ENCODE data around the gene FAM120A. TPM values are rescaled to one million over a fixed set of nuclear protein-coding genes. Genes with fewer than 3 reads are reported as not detected.

FAM120A gene
- total RNA-seq, 1 experiment from 2014 or later = 53.3 TPM

DNA sequence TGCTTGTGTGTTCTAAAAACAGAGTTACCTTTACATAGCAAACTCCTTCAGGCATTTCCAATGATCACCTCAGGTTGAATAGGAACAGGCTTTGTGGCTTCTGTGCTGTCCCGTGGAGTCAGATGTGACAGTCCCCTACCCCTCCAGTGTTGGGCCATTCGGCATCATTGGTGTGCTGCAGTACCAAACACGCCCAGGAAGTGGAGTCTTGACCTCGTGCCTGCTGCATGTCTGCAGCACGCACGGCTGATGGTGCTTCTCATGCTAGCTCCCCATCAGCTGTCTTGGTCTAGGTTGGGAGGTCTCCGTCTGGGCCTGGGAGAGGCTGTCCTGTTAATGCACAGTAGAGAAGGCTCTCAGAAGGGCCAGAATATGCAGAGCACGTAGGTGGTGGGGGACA is 82.4 kb downstream of the FAM120A start:
- ChIA-PET CTCF (interaction anchor here (0.7 to 1.5 kb wide), 5 partner anchors 11 to 80 kb away, joined by 3 to 5 read pairs (median 3); partner anchors contain the start of gene FAM120AOS), POLR2A (interaction anchor here (0.6 kb wide), 1 partner anchor 50 kb away, joined by 3 read pairs; no protein-coding TSS in a partner anchor)
- DNase-seq (ENCODE audit: low spot score) (peak; percentile 32), ATAC-seq (peak; percentile 82)
- peaks cover 48% of the 10 kb centered on the region for H3K36me3 Mint-ChIP-seq
- H3K27ac Mint-ChIP-seq = no peak overlapping the region
- H3K27me3 Mint-ChIP-seq (ENCODE audit: low read depth) = no peaks in the 10 kb centered on the region
- H3K9me3 Mint-ChIP-seq = no peaks in the 10 kb centered on the region
- no peak for TF ChIP-seq GRHL2 (CRISPR knock-in tag; IDR thresholded peaks at IDR 0.05; ENCODE audit: insufficient replicate concordance, severe bottlenecking)
- no peak for TF ChIP-seq ZNF263 (CRISPR knock-in tag; IDR thresholded peaks at IDR 0.05; ENCODE audit: low read depth)
- no peak for TF ChIP-seq IRF2 (CRISPR knock-in tag; IDR thresholded peaks at IDR 0.05; ENCODE audit: borderline replicate concordance, low read depth)
- TF ChIP-seq, protein P1, sequence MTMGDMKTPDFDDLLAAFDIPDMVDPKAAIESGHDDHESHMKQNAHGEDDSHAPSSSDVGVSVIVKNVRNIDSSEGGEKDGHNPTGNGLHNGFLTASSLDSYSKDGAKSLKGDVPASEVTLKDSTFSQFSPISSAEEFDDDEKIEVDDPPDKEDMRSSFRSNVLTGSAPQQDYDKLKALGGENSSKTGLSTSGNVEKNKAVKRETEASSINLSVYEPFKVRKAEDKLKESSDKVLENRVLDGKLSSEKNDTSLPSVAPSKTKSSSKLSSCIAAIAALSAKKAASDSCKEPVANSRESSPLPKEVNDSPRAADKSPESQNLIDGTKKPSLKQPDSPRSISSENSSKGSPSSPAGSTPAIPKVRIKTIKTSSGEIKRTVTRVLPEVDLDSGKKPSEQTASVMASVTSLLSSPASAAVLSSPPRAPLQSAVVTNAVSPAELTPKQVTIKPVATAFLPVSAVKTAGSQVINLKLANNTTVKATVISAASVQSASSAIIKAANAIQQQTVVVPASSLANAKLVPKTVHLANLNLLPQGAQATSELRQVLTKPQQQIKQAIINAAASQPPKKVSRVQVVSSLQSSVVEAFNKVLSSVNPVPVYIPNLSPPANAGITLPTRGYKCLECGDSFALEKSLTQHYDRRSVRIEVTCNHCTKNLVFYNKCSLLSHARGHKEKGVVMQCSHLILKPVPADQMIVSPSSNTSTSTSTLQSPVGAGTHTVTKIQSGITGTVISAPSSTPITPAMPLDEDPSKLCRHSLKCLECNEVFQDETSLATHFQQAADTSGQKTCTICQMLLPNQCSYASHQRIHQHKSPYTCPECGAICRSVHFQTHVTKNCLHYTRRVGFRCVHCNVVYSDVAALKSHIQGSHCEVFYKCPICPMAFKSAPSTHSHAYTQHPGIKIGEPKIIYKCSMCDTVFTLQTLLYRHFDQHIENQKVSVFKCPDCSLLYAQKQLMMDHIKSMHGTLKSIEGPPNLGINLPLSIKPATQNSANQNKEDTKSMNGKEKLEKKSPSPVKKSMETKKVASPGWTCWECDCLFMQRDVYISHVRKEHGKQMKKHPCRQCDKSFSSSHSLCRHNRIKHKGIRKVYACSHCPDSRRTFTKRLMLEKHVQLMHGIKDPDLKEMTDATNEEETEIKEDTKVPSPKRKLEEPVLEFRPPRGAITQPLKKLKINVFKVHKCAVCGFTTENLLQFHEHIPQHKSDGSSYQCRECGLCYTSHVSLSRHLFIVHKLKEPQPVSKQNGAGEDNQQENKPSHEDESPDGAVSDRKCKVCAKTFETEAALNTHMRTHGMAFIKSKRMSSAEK (CRISPR knock-in tag; IDR thresholded peaks at IDR 0.05; ENCODE audit: borderline replicate concordance) = no peak
- TF ChIP-seq GTF2I (CRISPR knock-in tag; conservative IDR thresholded peaks at IDR 0.05) = no peak
- TF ChIP-seq, protein P2, sequence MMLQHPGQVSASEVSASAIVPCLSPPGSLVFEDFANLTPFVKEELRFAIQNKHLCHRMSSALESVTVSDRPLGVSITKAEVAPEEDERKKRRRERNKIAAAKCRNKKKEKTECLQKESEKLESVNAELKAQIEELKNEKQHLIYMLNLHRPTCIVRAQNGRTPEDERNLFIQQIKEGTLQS (CRISPR knock-in tag; conservative IDR thresholded peaks at IDR 0.05) = no peak
- TF ChIP-seq NR2C2 (CRISPR knock-in tag; IDR thresholded peaks at IDR 0.05) = no peak
- TF ChIP-seq, protein P3, sequence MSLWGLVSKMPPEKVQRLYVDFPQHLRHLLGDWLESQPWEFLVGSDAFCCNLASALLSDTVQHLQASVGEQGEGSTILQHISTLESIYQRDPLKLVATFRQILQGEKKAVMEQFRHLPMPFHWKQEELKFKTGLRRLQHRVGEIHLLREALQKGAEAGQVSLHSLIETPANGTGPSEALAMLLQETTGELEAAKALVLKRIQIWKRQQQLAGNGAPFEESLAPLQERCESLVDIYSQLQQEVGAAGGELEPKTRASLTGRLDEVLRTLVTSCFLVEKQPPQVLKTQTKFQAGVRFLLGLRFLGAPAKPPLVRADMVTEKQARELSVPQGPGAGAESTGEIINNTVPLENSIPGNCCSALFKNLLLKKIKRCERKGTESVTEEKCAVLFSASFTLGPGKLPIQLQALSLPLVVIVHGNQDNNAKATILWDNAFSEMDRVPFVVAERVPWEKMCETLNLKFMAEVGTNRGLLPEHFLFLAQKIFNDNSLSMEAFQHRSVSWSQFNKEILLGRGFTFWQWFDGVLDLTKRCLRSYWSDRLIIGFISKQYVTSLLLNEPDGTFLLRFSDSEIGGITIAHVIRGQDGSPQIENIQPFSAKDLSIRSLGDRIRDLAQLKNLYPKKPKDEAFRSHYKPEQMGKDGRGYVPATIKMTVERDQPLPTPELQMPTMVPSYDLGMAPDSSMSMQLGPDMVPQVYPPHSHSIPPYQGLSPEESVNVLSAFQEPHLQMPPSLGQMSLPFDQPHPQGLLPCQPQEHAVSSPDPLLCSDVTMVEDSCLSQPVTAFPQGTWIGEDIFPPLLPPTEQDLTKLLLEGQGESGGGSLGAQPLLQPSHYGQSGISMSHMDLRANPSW (CRISPR knock-in tag; conservative IDR thresholded peaks at IDR 0.05; ENCODE audit: low read depth) = no peak
- TF ChIP-seq, protein P4, sequence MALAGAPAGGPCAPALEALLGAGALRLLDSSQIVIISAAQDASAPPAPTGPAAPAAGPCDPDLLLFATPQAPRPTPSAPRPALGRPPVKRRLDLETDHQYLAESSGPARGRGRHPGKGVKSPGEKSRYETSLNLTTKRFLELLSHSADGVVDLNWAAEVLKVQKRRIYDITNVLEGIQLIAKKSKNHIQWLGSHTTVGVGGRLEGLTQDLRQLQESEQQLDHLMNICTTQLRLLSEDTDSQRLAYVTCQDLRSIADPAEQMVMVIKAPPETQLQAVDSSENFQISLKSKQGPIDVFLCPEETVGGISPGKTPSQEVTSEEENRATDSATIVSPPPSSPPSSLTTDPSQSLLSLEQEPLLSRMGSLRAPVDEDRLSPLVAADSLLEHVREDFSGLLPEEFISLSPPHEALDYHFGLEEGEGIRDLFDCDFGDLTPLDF (CRISPR knock-in tag; IDR thresholded peaks at IDR 0.05) = no peak
- TF ChIP-seq, protein P5, sequence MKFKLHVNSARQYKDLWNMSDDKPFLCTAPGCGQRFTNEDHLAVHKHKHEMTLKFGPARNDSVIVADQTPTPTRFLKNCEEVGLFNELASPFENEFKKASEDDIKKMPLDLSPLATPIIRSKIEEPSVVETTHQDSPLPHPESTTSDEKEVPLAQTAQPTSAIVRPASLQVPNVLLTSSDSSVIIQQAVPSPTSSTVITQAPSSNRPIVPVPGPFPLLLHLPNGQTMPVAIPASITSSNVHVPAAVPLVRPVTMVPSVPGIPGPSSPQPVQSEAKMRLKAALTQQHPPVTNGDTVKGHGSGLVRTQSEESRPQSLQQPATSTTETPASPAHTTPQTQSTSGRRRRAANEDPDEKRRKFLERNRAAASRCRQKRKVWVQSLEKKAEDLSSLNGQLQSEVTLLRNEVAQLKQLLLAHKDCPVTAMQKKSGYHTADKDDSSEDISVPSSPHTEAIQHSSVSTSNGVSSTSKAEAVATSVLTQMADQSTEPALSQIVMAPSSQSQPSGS (CRISPR knock-in tag; IDR thresholded peaks at IDR 0.05; ENCODE audit: borderline replicate concordance, low read depth) = no peak
- TF ChIP-seq, protein P6, sequence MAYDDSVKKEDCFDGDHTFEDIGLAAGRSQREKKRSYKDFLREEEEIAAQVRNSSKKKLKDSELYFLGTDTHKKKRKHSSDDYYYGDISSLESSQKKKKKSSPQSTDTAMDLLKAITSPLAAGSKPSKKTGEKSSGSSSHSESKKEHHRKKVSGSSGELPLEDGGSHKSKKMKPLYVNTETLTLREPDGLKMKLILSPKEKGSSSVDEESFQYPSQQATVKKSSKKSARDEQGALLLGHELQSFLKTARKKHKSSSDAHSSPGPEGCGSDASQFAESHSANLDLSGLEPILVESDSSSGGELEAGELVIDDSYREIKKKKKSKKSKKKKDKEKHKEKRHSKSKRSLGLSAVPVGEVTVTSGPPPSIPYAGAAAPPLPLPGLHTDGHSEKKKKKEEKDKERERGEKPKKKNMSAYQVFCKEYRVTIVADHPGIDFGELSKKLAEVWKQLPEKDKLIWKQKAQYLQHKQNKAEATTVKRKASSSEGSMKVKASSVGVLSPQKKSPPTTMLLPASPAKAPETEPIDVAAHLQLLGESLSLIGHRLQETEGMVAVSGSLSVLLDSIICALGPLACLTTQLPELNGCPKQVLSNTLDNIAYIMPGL (CRISPR knock-in tag; IDR thresholded peaks at IDR 0.05) = no peak
- TF ChIP-seq, protein P7, sequence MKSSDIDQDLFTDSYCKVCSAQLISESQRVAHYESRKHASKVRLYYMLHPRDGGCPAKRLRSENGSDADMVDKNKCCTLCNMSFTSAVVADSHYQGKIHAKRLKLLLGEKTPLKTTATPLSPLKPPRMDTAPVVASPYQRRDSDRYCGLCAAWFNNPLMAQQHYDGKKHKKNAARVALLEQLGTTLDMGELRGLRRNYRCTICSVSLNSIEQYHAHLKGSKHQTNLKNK (CRISPR knock-in tag; IDR thresholded peaks at IDR 0.05) = no peak
- no peak for TF ChIP-seq FOXJ3 (CRISPR knock-in tag; IDR thresholded peaks at IDR 0.05; ENCODE audit: borderline replicate concordance)
- no peak for TF ChIP-seq ZNF396 (CRISPR knock-in tag; IDR thresholded peaks at IDR 0.05; ENCODE audit: borderline replicate concordance)
- TF ChIP-seq, protein P8, sequence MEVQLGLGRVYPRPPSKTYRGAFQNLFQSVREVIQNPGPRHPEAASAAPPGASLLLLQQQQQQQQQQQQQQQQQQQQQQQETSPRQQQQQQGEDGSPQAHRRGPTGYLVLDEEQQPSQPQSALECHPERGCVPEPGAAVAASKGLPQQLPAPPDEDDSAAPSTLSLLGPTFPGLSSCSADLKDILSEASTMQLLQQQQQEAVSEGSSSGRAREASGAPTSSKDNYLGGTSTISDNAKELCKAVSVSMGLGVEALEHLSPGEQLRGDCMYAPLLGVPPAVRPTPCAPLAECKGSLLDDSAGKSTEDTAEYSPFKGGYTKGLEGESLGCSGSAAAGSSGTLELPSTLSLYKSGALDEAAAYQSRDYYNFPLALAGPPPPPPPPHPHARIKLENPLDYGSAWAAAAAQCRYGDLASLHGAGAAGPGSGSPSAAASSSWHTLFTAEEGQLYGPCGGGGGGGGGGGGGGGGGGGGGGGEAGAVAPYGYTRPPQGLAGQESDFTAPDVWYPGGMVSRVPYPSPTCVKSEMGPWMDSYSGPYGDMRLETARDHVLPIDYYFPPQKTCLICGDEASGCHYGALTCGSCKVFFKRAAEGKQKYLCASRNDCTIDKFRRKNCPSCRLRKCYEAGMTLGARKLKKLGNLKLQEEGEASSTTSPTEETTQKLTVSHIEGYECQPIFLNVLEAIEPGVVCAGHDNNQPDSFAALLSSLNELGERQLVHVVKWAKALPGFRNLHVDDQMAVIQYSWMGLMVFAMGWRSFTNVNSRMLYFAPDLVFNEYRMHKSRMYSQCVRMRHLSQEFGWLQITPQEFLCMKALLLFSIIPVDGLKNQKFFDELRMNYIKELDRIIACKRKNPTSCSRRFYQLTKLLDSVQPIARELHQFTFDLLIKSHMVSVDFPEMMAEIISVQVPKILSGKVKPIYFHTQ (CRISPR knock-in tag; IDR thresholded peaks at IDR 0.05) = no peak
- no peak for TF ChIP-seq JAZF1 (CRISPR knock-in tag; IDR thresholded peaks at IDR 0.05)
- no peak for TF ChIP-seq JUN (CRISPR knock-in tag; IDR thresholded peaks at IDR 0.05)
- TF ChIP-seq SMAD3 (CRISPR knock-in tag; IDR thresholded peaks at IDR 0.05; ENCODE audit: borderline replicate concordance) = no peak
- H3K4me1 Mint-ChIP-seq = no peaks in the 10 kb centered on the region
- H3K4me3 Mint-ChIP-seq = no peak overlapping the region

All from WTC11 (cell line).